Kidney (tissue), 14 donors: ENCODE measurements around the gene PNLIPRP1. TPM values are rescaled to one million over a fixed set of nuclear protein-coding genes. Genes with fewer than 3 reads are reported as not detected.

Source experiments
- DNase-seq, 5 donors: peaks; one replicate each; pipeline ENCODE4 v3.0.0-alpha.2; 2013 to 2020
- FAIRE-seq: peaks from 2 replicates; lab custom pipeline; 2012; peaks lifted over from hg19 to GRCh38; lab: Jason Lieb, UNC
- H3K27ac ChIP-seq, 2 donors: one replicate each; pipeline ENCODE4 v1.7.0; 2013; ENCODE audit warnings: low read depth in 2 of 2, low read length in 2 of 2, inconsistent platforms in 1 of 2
- H3K27me3 ChIP-seq: one replicate; pipeline ENCODE4 v1.7.1; 2013; ENCODE audit warnings: low read length, inconsistent platforms; ENCODE audit not compliant: control insufficient read depth, insufficient read depth
- H3K36me3 ChIP-seq, 3 donors: one replicate each; pipeline versions ENCODE4 v1.7.0 to v1.7.1; 2013; ENCODE audit warnings: low read length in 3 of 3, control low read depth in 1 of 3, inconsistent platforms in 1 of 3; ENCODE audit not compliant: insufficient read depth in 3 of 3, control insufficient read depth in 2 of 3
- H3K4me1 ChIP-seq, 3 donors: one replicate each; pipeline versions ENCODE4 v1.7.0 to v1.7.1; 2013; ENCODE audit warnings: low read length in 3 of 3, inconsistent platforms in 1 of 3, low read depth in 1 of 3; ENCODE audit not compliant: control insufficient read depth in 2 of 3, insufficient read depth in 2 of 3
- H3K4me3 ChIP-seq, 3 donors: one replicate each; pipeline versions ENCODE4 v1.7.0 to v1.8.1; 2013; ENCODE audit warnings: low read length in 3 of 3, control low read depth in 1 of 3, inconsistent platforms in 1 of 3
- H3K9ac ChIP-seq, 3 donors: one replicate each; pipeline versions ENCODE4 v1.7.0 to v1.7.1; 2013; ENCODE audit warnings: low read length in 3 of 3, control low read depth in 1 of 3, inconsistent platforms in 1 of 3
- H3K9me3 ChIP-seq, 3 donors: one replicate each; pipeline versions ENCODE4 v1.7.0 to v1.7.1; 2013; ENCODE audit warnings: low read length in 3 of 3, control low read depth in 1 of 3, inconsistent platforms in 1 of 3; ENCODE audit not compliant: control insufficient read depth in 2 of 3, insufficient read depth in 1 of 3
- intact Hi-C: fragments of 100-400 bp; cut with DNase I; formaldehyde crosslinking; loops from one replicate; pipeline ENCODE4 v1.11.1; 2022
- polyA plus RNA-seq: library from polyadenylated mRNA; stranded (reverse); fragments of 350-450 nt; fragmentation: Illumina TruSeq; extraction: RNeasy Lipid Tissue Mini Kit (QIAGEN cat#74804); gene quantifications from one replicate; pipeline ENCODE4 v1.2.3, GENCODE V29; 2014; ENCODE audit warnings: low read depth, low replicate concordance; ENCODE audit not compliant: insufficient read depth
- total RNA-seq: library from RNA; stranded (reverse); fragmentation: NEBNext Ultra II Directional; extraction: Animal tissue kit (Norgen Biotek cat#: 25700); gene quantifications from one replicate; pipeline ENCODE4 v1.2.1, GENCODE V29; 2021
- TF ChIP-seq, protein P1 (sequence below): IDR thresholded peaks from 3 replicates; pipeline ENCODE4 v1.5.1; 2012; ENCODE audit warnings: mild to moderate bottlenecking, moderate library complexity, borderline replicate concordance; ENCODE audit not compliant: insufficient read depth; ENCODE audit errors: extremely low read depth
- donor health status: control.
- donor health status: control.
- donor health status: control.
- donor health status: control.
- donor health status: control.
- donor health status: DM: yes; HTN: yes; CAD: no.
- donor health status: Normal renal cell carcinoma (clear cell type).

The PNLIPRP1 gene
- total and polyA plus RNA-seq, 2 donors from 2014 or later: not detected

DNA sequence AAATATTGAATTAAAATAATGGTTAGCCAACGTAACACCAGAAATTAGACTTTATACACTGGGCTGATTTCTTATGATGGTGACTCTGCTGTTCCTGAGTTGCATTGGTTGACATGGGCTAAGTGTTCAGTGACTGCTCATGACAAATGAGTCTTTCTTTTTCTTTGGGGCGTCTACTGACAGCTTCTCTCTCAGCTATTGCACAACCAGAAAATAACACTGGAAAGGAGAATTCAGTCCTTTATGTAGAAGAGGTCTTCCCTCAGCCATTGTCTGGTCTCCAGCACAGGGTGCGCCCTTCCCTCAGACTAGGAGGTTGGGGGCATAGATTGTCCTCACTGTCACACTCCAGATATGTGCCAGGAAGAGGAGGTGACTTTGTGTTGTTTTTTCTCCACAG, 23.4 kb upstream of the PNLIPRP1 start:
- Histone ChIP-seq H3K27me3 (no peaks in the 10 kb centered on the region), H3K4me3 (no peak overlapping the region), H3K36me3 (no peaks in the 10 kb centered on the region), H3K9me3 (no peaks in the 10 kb centered on the region), H3K27ac (no peak overlapping the region), H3K4me1 (no peaks in the 10 kb centered on the region), H3K9ac (no peak overlapping the region)
- TF ChIP-seq, protein P1, sequence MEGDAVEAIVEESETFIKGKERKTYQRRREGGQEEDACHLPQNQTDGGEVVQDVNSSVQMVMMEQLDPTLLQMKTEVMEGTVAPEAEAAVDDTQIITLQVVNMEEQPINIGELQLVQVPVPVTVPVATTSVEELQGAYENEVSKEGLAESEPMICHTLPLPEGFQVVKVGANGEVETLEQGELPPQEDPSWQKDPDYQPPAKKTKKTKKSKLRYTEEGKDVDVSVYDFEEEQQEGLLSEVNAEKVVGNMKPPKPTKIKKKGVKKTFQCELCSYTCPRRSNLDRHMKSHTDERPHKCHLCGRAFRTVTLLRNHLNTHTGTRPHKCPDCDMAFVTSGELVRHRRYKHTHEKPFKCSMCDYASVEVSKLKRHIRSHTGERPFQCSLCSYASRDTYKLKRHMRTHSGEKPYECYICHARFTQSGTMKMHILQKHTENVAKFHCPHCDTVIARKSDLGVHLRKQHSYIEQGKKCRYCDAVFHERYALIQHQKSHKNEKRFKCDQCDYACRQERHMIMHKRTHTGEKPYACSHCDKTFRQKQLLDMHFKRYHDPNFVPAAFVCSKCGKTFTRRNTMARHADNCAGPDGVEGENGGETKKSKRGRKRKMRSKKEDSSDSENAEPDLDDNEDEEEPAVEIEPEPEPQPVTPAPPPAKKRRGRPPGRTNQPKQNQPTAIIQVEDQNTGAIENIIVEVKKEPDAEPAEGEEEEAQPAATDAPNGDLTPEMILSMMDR: no peak
- no peak for FAIRE-seq
- no peak for DNase-seq
- intact Hi-C loops: no loop called here

DNA sequence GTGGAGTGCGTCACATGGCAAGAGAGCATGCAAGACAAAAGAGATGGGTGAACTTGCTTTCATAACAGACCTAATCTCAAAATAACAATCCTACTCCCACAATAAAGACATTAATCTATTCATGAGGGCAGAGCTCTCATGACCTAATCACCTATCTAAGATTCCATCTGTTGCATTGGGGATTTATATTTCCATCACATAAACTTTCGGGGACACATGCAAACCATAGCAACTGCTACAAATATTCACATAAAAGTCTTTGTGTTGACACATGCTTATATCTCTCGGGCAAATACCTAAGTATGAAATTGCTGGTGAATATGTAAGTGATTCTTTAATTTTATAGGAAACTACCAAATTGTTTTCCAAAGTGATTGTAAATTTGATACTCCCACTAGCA, 16.0 kb upstream of the PNLIPRP1 start:
- no peaks in the 10 kb centered on the region for H3K27me3 ChIP-seq
- no peak overlapping the region for H3K27ac ChIP-seq
- H3K9ac ChIP-seq: no peak overlapping the region
- no peaks in the 10 kb centered on the region for H3K9me3 ChIP-seq
- TF ChIP-seq, protein P1: no peak
- no peak overlapping the region for H3K4me3 ChIP-seq
- intact Hi-C loops: no loop called here
- no peak for DNase-seq
- FAIRE-seq: no peak
- H3K36me3 ChIP-seq: no peaks in the 10 kb centered on the region
- no peaks in the 10 kb centered on the region for H3K4me1 ChIP-seq

DNA sequence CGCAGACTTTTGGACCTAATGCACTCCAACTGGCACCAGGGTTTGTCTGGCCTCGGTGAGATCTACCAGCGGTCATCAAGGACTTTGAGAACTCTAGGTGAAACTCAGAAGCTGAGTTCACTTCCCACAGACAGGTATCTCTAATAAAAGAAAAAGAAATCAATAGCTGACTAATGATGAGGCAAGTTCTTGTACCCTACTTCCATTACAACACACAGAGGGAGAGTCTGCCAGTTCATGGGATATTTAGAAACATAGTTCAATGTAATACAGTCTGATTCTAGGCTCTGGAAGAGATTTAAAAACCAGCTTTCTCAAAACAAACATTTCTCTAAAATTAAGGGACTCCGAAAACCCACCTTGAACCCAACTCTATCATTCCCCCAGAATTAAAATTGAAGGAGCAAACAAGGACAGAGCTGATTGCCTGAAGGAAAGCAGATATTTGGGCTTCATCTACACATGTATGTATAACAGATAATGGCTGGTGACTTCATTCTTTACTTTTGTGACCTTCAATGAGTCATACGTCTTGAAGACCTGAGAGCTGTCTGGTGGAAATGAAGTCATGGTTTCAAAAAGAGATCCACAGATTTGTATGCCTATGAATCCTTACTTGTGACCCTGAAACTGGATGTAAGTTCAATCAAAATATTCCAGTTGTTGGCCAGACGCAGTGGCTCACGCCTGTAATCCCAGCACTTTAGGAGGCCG, 2.7 kb upstream of the PNLIPRP1 start:
- H3K4me3 ChIP-seq: no peak overlapping the region
- no peak overlapping the region for H3K9ac ChIP-seq
- H3K4me1 ChIP-seq: no peaks in the 10 kb centered on the region
- TF ChIP-seq, protein P1: no peak
- no peaks in the 10 kb centered on the region for H3K36me3 ChIP-seq
- FAIRE-seq (no peak), DNase-seq (no peak)
- H3K9me3 ChIP-seq: peaks cover 0 to 5% (median 0%) of the 10 kb centered on the region in 3 donors
- no peaks in the 10 kb centered on the region for H3K27me3 ChIP-seq
- intact Hi-C loops: no loop called here
- H3K27ac ChIP-seq: no peak overlapping the region
